Hepatocyte (in vitro differentiated cells): Measurements from ENCODE around the gene GMIP.

Experiments
- CTCF ChIP-seq: fragments of 200-600 bp; sonication (generic); IDR thresholded peaks from 2 replicates; pipeline ENCODE4 v1.5.1; 2016; ENCODE audit warnings: antibody characterized with exemption, mild to moderate bottlenecking; ENCODE audit not compliant: poor library complexity
- EZH2 ChIP-seq: fragments of 200-600 bp; sonication (generic); IDR thresholded peaks from 2 replicates; pipeline ENCODE4 v1.6.1; 2016; ENCODE audit warnings: antibody characterized with exemption, mild to moderate bottlenecking, borderline replicate concordance

GRCh38 chr19:19649155-19649554 is 5.7 kb upstream of the GMIP start:
- TF ChIP-seq CTCF (no peak), EZH2 (no peak)
